MCF 10A (cell line): ENCODE measurements around the gene TUB. TPM values are rescaled to one million over a fixed set of nuclear protein-coding genes. Genes with fewer than 3 reads are reported as not detected.

ENCODE experiments used
- Bru-seq: library from RNA; stranded (reverse); fragments of 400-500 nt; gene quantifications from one replicate; lab custom pipeline; 2021; lab: Mats Ljungman, UMichigan
- BruChase-seq, 2 experiments: library from RNA; stranded (reverse); fragments of 400-500 nt; gene quantifications; one replicate each; lab custom pipeline; 2021; lab: Mats Ljungman, UMichigan
- BruUV-seq: library from RNA; stranded (reverse); fragments of 400-500 nt; replicated peaks from 2 replicates; lab custom pipeline; 2021; lab: Mats Ljungman, UMichigan
- CTCF ChIA-PET: fragments of 300-600 bp; sonication (Branson Sonifier 250); formaldehyde crosslinking; extraction: SDS; loops from one replicate; lab custom pipeline; 2021; ENCODE audit warnings: antibody characterized with exemption, inconsistent platforms; lab: Yijun Ruan, JAX
- POLR2A ChIA-PET: fragments of 300-600, 350-650 bp; sonication (Branson Sonifier 250); formaldehyde crosslinking; extraction: SDS; loops from one replicate; lab custom pipeline; 2020; ENCODE audit warnings: antibody characterized with exemption, inconsistent platforms; lab: Yijun Ruan, JAX
- DNase-seq: peaks from one replicate; pipeline ENCODE4 v3.0.0-alpha.2; 2018; ENCODE audit not compliant: unreplicated experiment
- H3K27ac Mint-ChIP-seq: one replicate; pipeline ENCODE4 v1.8.0; 2022; ENCODE audit warnings: mild to moderate bottlenecking, low read depth, mixed read lengths; ENCODE audit not compliant: unreplicated experiment
- H3K27me3 Mint-ChIP-seq: one replicate; pipeline ENCODE4 v1.8.0; 2022; ENCODE audit warnings: mixed read lengths; ENCODE audit not compliant: insufficient read depth, unreplicated experiment
- H3K36me3 Mint-ChIP-seq: one replicate; pipeline ENCODE4 v1.8.0; 2022; ENCODE audit warnings: mild to moderate bottlenecking, moderate library complexity, mixed read lengths; ENCODE audit not compliant: insufficient read depth, unreplicated experiment
- H3K4me1 Mint-ChIP-seq: one replicate; pipeline ENCODE4 v1.8.0; 2022; ENCODE audit warnings: mixed read lengths; ENCODE audit not compliant: insufficient read depth, unreplicated experiment
- H3K4me3 Mint-ChIP-seq: one replicate; pipeline ENCODE4 v1.8.0; 2022; ENCODE audit warnings: mild to moderate bottlenecking, moderate library complexity, mixed read lengths; ENCODE audit not compliant: unreplicated experiment
- H3K9me3 Mint-ChIP-seq: one replicate; pipeline ENCODE4 v1.8.0; 2022; ENCODE audit warnings: mixed read lengths; ENCODE audit not compliant: unreplicated experiment
- CTCF ChIP-seq: fragments of 200-600 bp; IDR thresholded peaks from one replicate; pipeline ENCODE4 v1.8.0; 2022; ENCODE audit warnings: antibody characterized with exemption, mild to moderate bottlenecking; ENCODE audit not compliant: unreplicated experiment
- intact Hi-C: fragments of 100-400 bp; cut with micrococcal nuclease; formaldehyde crosslinking; loops from 2 replicates; pipeline ENCODE4 v1.14.1; 2022
- long read RNA-seq: library from polyadenylated mRNA; stranded (forward); transcript quantifications from one replicate; pipeline ENCODE4 v2.0.0, GENCODE V29; 2022
- total RNA-seq: library from RNA; stranded (reverse); gene quantifications from 2 replicates; pipeline ENCODE4 v1.2.3, GENCODE V29; 2022

The TUB gene
- total RNA-seq, result 1.4 and 1.8 TPM in 2 replicates
- percentile 20 among the genes with signal in this experiment for Bru-seq, nascent RNA
- BruChase-seq, experiment 1, labeled RNA remaining after a 6-hour chase, result percentile 29 among the genes with signal in this experiment
- BruChase-seq, experiment 2, labeled RNA remaining after a 2-hour chase, result percentile 26 among the genes with signal in this experiment
- long read RNA-seq, result 0 reads

GRCh38 chr11:8080674-8081590, at the start of gene TUB:
TSS of gene TUB (plus strand) at chr11:8081211. CDS start at chr11:8081511, 300 bp downstream.
- no peak for DNase-seq
- H3K4me1 Mint-ChIP-seq, result no peaks in the 10 kb centered on the region
- no peak within 1 kb of the TSS for H3K27ac Mint-ChIP-seq
- ChIA-PET POLR2A (interaction anchor here (1.5 kb wide), 1 partner anchor 9 kb away, joined by 3 read pairs; no protein-coding TSS in a partner anchor), CTCF (interaction anchor here (0.7 to 4.8 kb wide), 10 partner anchors 8 to 55 kb away, joined by 3 to 33 read pairs (median 6); no protein-coding TSS in a partner anchor)
- no peaks in the 10 kb centered on the region for H3K9me3 Mint-ChIP-seq
- H3K36me3 Mint-ChIP-seq, result peaks cover 2% of the 10 kb centered on the region
- peak within 1 kb of the TSS; percentile 57 for H3K4me3 Mint-ChIP-seq
- BruUV-seq, result no TSS peak
- H3K27me3 Mint-ChIP-seq, result peaks cover 7% of the 10 kb centered on the region
- intact Hi-C loops, result no loop called here
- no peak for TF ChIP-seq CTCF

- no peak for TF ChIP-seq CTCF
- no peaks in the 10 kb centered on the region for H3K36me3 Mint-ChIP-seq
- H3K4me1 Mint-ChIP-seq, result peaks cover 5% of the 10 kb centered on the region
- intact Hi-C loops, result no loop called here
- no TSS peak for BruUV-seq
- DNase-seq, result no peak
- ChIA-PET CTCF (interaction anchor here (0.6 to 19.9 kb wide), 5 partner anchors 24 to 976 kb away, joined by 3 to 786 read pairs (median 4); no protein-coding TSS in a partner anchor), POLR2A (interaction anchor here (0.7 kb wide), 1 partner anchor 535 kb away, joined by 3 read pairs; no protein-coding TSS in a partner anchor)
- H3K27me3 Mint-ChIP-seq, result peaks cover 41% of the 10 kb centered on the region
- H3K9me3 Mint-ChIP-seq, result no peaks in the 10 kb centered on the region
- H3K4me3 Mint-ChIP-seq, result no peak overlapping the region
- no peak overlapping the region for H3K27ac Mint-ChIP-seq
Measured at GRCh38 chr11:8031248-8032115, 49.5 kb upstream of the TUB start.

GRCh38 chr11:8032122-8032521, 48.9 kb upstream of the TUB start:
- H3K36me3 Mint-ChIP-seq, result no peaks in the 10 kb centered on the region
- no peak for DNase-seq
- H3K9me3 Mint-ChIP-seq, result no peaks in the 10 kb centered on the region
- intact Hi-C loops, result no loop called here
- ChIA-PET CTCF (interaction anchor here (0.6 to 19.9 kb wide), 14 partner anchors 10 to 535 kb away, joined by 3 to 786 read pairs (median 14); no protein-coding TSS in a partner anchor), POLR2A (interaction anchor here (0.7 to 2.4 kb wide), 2 partner anchors 60 to 534 kb away, joined by 3 to 9 read pairs; no protein-coding TSS in a partner anchor)
- H3K4me3 Mint-ChIP-seq, result no peak overlapping the region
- no peak for TF ChIP-seq CTCF
- H3K4me1 Mint-ChIP-seq, result peaks cover 5% of the 10 kb centered on the region
- H3K27me3 Mint-ChIP-seq, result peaks cover 41% of the 10 kb centered on the region
- no peak overlapping the region for H3K27ac Mint-ChIP-seq
- BruUV-seq, result no TSS peak
